ENCODE data around the gene ZEB2. TPM values are rescaled to one million over a fixed set of nuclear protein-coding genes. Genes with fewer than 3 reads are reported as not detected.

The ZEB2 gene
- total RNA-seq, 1 donor from 2014 or later, result 95.4 TPM

DNA sequence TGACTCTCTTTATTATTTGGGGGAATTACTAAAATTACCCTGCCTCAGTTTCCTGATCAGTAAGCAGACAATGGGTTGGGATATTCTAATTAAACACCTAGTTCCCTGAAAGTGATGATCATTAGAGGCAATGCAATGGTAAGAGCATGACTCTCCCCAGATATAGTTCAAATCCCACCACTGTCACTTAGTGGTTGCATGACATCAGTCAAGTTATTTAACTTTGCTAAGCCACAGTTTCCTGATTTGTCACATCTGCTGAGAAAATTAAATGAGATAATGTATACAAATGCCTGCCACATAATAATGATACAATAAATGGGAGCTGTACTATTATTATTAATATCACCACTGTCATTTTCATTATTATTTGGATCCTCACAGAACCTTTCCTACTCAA lies 29.9 kb downstream of the ZEB2 start:
- no peaks in the 10 kb centered on the region for H3K27me3 Mint-ChIP-seq (ENCODE audit: low read depth)

DNA sequence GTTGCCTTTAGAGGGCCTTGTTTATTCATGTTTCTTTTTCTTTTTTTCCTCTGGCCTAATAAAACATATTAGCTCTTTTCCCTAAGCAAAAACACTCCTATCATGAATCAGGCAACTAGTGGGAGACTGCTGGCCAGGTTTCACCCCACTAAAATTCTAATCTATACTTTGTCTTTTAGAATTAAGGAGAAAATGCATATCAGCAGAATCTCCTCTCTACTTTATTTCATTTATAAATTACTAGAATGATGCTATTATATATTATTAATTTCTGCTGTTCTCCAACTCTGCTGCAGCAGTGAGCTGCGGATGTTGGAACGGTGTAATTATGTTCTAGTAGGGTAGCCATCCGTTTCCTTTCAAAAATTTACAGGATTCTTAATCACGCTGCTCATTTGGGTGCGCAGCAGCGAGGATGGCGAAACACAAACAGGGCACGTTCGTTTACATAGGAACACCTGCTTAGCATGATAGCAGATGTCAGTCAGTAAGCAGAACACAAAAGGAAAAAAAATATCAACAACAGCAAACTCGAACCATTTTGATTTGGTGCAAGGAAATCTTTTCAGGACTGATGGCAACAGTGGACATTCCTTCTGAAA lies 30.5 kb downstream of the ZEB2 start:
- DNase-seq (ENCODE audit: low spot score), result no peak
- no peaks in the 10 kb centered on the region for H3K9me3 Mint-ChIP-seq (ENCODE audit: low read depth)
- no peaks in the 10 kb centered on the region for H3K27me3 Mint-ChIP-seq (ENCODE audit: low read depth)
- no peak overlapping the region for H3K4me3 Mint-ChIP-seq (ENCODE audit: unreplicated experiment)
- H3K4me1 Mint-ChIP-seq (ENCODE audit: low read depth), result peaks cover 29% of the 10 kb centered on the region
- H3K36me3 Mint-ChIP-seq (ENCODE audit: low read depth), result peaks cover 8% of the 10 kb centered on the region
- TF ChIP-seq, protein P1, sequence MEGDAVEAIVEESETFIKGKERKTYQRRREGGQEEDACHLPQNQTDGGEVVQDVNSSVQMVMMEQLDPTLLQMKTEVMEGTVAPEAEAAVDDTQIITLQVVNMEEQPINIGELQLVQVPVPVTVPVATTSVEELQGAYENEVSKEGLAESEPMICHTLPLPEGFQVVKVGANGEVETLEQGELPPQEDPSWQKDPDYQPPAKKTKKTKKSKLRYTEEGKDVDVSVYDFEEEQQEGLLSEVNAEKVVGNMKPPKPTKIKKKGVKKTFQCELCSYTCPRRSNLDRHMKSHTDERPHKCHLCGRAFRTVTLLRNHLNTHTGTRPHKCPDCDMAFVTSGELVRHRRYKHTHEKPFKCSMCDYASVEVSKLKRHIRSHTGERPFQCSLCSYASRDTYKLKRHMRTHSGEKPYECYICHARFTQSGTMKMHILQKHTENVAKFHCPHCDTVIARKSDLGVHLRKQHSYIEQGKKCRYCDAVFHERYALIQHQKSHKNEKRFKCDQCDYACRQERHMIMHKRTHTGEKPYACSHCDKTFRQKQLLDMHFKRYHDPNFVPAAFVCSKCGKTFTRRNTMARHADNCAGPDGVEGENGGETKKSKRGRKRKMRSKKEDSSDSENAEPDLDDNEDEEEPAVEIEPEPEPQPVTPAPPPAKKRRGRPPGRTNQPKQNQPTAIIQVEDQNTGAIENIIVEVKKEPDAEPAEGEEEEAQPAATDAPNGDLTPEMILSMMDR (IDR thresholded peaks at IDR 0.05), result no peak
- H3K27ac Mint-ChIP-seq (ENCODE audit: unreplicated experiment), result no peak overlapping the region

More for the DNA sequence above, 29.9 kb downstream of the ZEB2 start:
- H3K4me1 Mint-ChIP-seq (ENCODE audit: low read depth), result peaks cover 32% of the 10 kb centered on the region
- TF ChIP-seq, protein P1 (IDR thresholded peaks at IDR 0.05), result no peak
- H3K27ac Mint-ChIP-seq (ENCODE audit: unreplicated experiment), result no peak overlapping the region
- H3K4me3 Mint-ChIP-seq (ENCODE audit: unreplicated experiment), result no peak overlapping the region
- no peak for DNase-seq (ENCODE audit: low spot score)
- no peaks in the 10 kb centered on the region for H3K9me3 Mint-ChIP-seq (ENCODE audit: low read depth)
- peaks cover 5% of the 10 kb centered on the region for H3K36me3 Mint-ChIP-seq (ENCODE audit: low read depth)

DNA sequence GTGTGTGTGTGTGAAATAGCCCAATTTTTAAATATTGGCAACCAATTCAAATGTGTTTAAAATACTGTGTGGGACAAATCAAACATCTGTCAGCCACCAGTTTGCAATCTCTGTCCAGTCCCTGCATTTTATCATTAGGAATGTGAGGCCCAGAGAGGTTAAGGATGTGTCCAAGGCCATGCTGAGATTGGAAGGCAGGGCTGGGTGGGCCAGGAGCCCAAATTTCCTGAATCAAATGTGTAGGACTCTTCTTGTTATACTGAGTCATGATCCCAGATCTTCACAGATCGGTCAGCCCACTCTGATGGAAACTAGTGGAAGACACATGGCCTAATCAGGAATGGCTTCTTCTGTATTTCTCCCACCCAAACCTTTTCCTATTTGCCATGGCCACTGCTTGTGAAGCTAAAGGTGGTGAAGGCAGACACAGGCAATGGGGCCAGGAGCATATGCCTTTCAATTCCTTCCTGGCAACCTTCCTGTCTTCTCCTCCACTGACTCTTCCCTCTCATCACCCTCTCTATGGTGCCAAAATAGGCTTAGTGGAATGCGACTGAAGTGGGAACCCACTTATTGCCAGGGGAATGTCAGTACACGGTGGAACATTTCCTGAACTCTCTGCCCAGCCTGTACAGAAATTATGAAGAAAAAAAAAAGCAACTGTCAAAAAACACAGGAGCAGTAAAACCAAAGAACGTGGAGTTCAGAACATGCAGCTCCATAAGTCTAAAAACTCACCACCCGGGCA lies 35.5 kb downstream of the ZEB2 start:
- H3K27me3 Mint-ChIP-seq (ENCODE audit: low read depth), result no peaks in the 10 kb centered on the region
- H3K4me1 Mint-ChIP-seq (ENCODE audit: low read depth), result peaks cover 42% of the 10 kb centered on the region
- peaks cover 9% of the 10 kb centered on the region for H3K36me3 Mint-ChIP-seq (ENCODE audit: low read depth)
- no peaks in the 10 kb centered on the region for H3K9me3 Mint-ChIP-seq (ENCODE audit: low read depth)
- TF ChIP-seq, protein P1 (IDR thresholded peaks at IDR 0.05), result no peak
- DNase-seq (ENCODE audit: low spot score), result no peak
- no peak overlapping the region for H3K27ac Mint-ChIP-seq (ENCODE audit: unreplicated experiment)
- H3K4me3 Mint-ChIP-seq (ENCODE audit: unreplicated experiment), result no peak overlapping the region

DNA sequence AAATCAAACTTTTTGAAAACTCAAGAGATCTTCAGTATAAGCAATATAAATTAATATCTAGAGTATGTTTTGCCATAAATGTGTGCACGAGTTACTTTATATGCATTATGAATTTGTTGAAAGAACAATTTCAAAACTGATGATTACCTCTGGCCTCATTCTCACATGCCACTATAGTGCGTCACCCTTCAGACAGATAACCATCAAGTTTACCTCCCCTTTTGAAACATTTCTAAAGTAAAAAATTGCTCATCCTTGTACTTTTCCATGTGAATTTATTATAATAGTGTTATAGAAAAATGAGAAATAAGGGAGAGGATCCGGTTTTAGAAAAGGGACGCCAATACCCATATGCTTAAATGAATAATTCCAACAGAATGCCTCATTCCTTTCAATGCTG lies 38.3 kb downstream of the ZEB2 start:
- H3K36me3 Mint-ChIP-seq (ENCODE audit: low read depth), result peaks cover 9% of the 10 kb centered on the region
- H3K4me1 Mint-ChIP-seq (ENCODE audit: low read depth), result peaks cover 54% of the 10 kb centered on the region
- H3K9me3 Mint-ChIP-seq (ENCODE audit: low read depth), result no peaks in the 10 kb centered on the region
- TF ChIP-seq, protein P1 (IDR thresholded peaks at IDR 0.05), result no peak
- no peaks in the 10 kb centered on the region for H3K27me3 Mint-ChIP-seq (ENCODE audit: low read depth)
- H3K27ac Mint-ChIP-seq (ENCODE audit: unreplicated experiment), result no peak overlapping the region
- no peak for DNase-seq (ENCODE audit: low spot score)
- no peak overlapping the region for H3K4me3 Mint-ChIP-seq (ENCODE audit: unreplicated experiment)

DNA sequence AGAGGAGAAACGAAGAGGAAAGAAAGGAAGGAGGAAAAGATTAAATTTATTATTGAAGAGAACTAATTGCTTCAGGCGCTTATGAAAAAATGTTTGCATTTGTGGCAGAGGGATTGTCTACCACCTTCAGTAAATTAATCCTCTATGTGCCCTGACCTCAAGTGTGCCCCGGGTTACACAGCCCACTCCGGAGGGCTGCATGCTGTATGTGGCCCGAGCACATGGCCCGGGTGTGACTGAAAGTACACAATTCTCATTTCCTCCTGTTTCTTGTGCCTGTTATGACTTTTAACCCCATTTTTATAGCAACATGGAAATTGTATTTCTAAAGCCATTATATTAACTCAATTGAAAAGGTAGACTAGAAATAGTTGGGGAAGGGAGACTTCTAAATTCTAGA lies 38.8 kb downstream of the ZEB2 start:
- Mint-ChIP-seq H3K4me3 (ENCODE audit: unreplicated experiment) (no peak overlapping the region), H3K36me3 (ENCODE audit: low read depth) (peaks cover 9% of the 10 kb centered on the region), H3K27ac (ENCODE audit: unreplicated experiment) (no peak overlapping the region), H3K27me3 (ENCODE audit: low read depth) (no peaks in the 10 kb centered on the region), H3K4me1 (ENCODE audit: low read depth) (peaks cover 59% of the 10 kb centered on the region), H3K9me3 (ENCODE audit: low read depth) (no peaks in the 10 kb centered on the region)
- TF ChIP-seq, protein P1 (IDR thresholded peaks at IDR 0.05), result no peak
- DNase-seq (ENCODE audit: low spot score), result no peak
